ENCODE measurements around the gene IL11RA.
"Not testable (repeated sequence)": the region's sequence is repeated elsewhere in the genome, so short reads cannot be mapped to it uniquely, and the experiment has no call there.

Gene IL11RA

DNA sequence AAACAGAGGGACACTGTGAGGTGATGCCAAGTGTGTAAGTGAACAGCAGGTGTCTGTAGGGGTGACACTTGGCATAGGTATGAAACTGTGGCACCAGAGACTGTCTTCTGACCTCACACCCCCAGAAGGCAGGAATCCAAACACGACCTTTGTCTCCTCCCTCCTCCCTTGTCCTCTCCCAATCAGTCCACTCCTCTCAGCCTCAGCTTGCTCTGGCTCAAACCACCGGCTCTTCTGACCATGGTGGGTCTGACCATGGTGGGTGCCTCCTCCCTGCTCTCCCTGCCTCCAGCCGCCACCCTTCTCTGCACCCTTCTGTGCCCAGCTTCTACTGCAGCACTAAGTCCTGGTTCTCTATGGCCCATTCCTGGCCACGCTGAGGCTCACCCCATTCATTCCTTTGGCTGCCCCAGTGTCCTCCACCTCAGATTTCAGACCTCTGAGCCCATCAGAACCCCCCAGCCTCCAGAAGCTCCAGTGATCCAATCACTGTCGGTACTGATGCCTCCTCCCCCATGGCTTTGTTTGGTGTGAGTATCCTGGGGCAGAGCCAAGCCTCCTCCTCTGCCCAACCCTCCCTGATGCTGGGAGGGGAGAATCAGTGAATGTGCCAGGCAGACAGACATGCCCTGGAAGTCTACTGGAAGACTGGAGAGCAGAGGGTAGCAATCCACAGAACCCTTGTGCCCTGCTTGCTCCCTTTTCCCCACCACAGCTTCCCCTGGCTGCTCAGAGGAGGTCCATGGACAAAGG, 21.4 kb upstream of the IL11RA start:
- no peak for DNase-seq

DNA sequence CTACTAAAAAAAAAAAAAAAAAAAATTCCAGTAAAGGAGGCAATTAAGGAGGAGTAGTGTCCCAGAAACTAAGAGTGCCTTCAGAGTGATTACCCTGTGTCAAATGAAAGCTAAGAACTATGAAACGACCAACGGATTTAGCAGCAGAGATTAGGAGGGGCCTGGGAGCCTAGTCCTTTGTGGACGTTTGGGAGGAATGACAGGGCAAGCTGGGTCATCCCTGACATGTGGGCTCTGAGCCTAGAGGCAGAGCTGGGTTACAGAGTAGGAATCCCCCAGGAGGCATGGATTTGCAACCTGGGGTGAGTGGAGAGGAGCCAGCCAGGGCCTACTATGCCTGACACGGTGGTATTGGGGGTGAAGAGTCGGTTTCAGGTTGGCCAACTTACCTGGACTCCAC, 18.8 kb upstream of the IL11RA start:
- no peak for DNase-seq

DNA sequence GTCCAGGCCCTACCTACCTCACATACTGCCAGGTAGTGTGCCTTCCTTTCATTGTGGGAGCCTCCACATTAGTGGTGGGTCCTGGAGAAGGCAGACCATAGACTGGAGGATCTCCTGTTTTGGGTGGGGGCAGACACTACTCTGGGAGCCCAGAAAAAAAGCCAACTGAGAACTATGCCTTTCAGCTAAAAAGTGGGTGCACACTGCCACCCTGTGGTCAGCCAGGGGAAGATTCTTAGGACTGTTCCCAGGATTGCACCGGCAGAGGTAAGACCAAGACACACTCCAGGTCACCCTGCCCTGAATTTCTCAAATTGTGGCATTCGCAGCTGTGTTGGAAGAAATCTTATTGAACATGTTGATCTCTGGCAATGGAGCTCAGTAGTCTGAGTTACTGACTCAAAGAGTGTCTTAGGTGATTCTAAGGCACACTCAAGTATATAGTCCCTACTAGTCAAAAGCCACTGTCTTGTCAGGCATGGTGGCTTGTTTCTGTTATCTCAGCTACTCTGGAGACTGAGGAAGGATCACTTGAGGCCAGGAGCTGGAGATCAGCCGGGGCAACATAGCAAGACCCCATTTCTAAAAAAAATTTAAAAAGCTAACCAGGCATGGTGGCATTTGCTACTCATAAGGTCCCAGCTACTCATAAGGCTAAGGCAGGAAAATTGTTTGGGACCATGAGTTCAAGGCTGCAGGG, 18.0 kb upstream of the IL11RA start:
- peak; percentile 75 to 79 (median 78) for DNase-seq

DNA sequence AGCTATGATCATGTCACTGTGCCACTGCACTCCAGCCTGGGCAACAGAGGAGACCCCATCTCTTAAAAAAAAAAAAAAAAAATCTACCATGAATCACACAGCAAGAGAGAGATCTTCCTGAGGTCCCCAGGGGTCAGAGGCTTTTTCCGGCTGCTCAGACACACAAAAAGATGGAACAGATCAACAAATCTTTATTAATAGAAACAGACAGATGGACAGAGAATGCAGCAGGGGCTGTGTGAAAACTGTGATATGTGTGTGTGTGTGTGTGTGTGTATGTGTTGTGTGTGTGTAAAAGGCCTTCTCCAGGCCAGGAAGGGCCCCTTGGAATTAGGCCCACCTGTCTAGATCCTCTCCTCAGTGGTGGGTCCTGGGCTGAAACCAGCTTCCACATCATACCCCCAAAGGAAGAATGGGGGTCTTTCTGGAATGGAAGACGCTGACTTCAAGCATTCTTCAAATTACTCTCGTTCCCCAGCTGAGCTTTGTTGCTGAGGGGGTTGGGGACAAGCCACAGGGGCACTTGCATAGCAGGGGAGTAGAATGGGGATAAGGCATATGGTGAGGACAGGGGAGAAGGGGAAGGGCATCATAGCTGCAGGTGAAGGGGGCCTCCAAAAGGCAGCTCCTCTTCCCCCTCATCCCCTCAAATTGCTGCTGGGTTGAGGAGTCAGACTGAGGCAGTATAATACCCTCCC, 17.3 kb upstream of the IL11RA start:
- no peak for DNase-seq

DNA sequence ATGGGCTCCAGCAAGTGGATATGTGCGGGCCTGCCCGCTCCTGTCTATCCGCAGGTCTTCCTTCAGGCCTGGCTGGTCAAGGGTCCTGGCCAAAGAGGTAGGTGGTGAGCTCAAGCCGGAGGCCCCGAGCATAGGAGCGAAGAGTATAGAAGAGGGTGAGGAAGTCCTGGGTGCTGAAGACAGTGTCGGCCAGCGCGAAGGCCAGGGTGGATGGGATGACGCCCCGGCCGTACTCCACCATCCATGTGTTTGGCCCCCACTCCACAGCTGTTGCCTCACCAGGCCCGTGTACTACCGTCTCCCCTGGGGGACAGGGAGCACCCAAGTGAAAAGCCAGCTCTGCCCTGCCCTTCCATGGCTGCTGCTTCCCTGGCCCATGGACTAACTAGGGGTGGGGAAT, 16.4 kb upstream of the IL11RA start:
- DNase-seq = no peak

DNA sequence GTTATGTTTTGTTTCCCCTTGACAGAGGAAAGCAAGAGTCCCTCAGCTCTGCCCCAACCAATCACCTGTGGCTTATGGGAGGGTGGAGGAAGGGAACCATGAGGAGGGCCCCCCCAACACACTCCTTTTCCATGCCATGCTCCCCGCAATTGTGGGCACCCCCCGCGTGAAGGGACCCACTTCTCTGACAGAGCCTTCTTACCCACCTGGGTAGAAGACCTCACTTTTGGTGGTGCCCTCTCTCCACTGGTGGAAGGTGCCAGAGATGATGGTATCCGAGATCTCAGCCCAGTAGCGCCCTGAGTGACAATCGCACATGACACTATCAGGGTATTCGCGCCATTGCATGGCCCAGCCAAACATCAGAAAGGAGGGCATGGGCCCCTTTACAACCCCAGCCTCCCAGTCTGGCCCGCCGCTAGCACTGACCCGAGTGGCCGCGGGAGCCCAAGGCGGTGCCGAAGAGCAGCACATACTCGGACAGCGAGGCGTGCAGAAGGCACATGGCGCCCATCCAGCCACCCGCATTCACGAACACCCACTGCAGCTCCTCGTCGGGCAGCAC, 15.1 kb upstream of the IL11RA start:
- DNase-seq = no peak

DNA sequence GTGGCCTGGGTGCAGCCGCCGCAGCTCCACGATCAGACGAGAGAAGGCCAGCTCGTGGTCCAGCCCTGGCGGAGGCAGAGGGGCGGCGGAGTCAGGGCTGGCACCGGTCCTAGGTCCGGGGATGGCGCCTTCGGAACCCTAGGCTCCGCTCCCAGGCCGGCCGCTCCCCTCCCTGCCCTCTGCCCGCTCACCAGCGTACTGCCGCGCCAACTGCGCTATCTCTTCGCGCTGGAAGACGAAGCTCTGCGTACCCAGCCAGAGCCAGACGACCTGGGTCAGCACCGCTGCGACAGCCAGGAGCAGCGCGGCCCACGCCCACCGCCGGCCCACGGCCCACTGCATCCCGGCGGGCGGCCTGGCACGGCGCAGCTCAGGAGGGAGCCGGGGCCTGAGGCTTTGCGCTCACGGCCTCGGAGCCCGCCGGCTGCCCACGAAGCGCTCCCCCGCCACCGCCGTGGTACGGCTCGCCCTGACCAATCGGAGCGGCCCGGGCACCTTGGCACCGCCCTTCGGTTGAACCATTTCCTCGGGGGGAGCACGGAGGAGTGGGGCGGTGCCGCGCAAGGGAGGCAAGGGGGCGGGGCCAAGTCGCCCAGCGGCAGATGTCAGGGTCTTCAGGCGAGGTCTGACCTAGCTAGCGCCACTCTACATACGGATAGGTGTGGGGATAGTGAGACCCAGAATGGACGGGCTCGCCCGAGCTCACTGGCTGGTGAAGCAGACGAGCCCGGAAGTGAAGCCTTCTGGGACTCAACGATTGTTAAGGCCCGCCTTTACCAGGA, 14.4 kb upstream of the IL11RA start, which contains the start of gene SIGMAR1:
Gene SIGMAR1, minus strand, starts transcription at position 432 of the 782 bp plus-strand sequence. Its CDS starts 90 bp downstream, at position 342.
- DNase-seq = peak; percentile 94 to 98 (median 96)

DNA sequence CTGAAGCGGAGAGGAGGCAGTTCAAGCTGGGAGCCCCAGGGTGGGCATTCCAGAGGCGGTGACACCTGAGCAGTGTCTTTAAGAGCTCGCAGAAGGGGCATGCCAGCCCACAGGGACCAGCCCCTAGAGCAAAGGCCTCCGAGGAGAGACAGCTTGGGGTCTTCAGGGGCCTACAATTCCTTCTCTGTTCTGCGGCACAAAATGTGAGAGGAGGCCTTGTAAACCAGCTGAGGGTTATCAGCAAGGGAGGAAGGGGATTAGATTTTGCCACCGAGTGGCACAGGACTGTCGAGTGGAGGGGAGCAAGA, 13.9 kb upstream of the IL11RA start:
- no peak for DNase-seq

DNA sequence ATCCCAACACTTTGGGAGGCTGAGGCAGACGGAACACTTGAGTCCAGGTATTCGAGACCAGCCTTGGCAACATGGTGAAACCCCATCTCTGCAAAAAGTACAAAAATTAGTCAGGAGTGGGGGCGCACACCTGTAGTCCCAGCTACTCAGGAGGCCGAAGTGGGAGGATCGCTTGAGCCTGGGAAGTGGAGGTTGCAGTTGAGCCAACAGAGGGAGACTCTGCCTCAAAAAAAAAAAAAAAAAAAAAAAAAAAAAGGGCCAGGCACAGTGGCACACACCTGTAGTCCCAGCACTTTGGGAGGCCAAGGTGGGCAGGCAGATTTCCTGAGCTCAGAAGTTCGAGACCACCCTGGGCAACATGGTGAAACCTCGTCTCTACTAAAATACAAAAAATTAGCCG, 12.7 kb upstream of the IL11RA start:
- DNase-seq = not testable (repeated sequence)

DNA sequence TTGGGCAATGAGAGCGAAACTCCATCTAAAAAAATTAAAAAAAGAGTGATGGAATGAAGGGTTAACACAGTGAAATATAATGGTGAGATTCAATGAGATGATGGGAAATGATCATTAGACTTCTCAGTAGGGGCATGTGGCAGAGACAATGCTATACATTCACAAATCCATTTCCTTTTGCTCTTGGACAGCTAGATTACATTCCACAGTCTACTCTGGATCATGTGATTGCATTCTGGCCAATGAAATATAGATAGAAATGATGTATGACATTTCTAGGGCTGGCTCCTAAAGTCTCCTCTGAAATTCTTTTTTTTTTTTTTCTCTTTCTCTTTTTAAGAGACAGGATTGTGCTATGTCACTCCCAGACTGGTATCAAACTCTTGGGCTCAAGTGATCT, 9.3 kb upstream of the IL11RA start:
- no peak for DNase-seq

DNA sequence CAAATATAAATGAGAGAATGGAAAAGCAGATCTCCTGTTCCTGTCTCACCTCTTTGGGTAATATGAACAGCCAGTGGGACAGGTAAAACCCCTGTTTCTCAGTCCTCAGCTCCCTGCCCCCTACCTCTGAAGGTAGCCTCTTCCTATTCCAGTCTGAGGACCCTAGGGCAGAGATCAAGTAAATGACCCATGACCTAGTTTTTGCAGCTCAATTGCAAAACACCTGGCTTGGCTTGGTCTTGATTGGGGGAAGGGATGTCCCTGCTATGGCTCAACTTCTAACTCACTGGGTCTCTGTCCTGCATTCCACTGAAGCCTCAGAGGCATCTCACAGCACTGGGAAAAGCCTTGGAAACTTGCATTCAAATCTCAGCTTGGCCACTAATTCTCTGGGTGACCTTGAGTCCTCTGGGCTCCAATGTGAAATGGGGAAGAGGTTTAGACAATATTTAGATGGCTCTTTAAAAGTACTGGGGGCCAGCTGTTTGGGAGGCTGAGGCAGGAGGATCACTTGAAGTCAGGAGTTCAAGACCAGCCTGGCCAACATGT, 7.1 kb upstream of the IL11RA start:
- no peak for DNase-seq

DNA sequence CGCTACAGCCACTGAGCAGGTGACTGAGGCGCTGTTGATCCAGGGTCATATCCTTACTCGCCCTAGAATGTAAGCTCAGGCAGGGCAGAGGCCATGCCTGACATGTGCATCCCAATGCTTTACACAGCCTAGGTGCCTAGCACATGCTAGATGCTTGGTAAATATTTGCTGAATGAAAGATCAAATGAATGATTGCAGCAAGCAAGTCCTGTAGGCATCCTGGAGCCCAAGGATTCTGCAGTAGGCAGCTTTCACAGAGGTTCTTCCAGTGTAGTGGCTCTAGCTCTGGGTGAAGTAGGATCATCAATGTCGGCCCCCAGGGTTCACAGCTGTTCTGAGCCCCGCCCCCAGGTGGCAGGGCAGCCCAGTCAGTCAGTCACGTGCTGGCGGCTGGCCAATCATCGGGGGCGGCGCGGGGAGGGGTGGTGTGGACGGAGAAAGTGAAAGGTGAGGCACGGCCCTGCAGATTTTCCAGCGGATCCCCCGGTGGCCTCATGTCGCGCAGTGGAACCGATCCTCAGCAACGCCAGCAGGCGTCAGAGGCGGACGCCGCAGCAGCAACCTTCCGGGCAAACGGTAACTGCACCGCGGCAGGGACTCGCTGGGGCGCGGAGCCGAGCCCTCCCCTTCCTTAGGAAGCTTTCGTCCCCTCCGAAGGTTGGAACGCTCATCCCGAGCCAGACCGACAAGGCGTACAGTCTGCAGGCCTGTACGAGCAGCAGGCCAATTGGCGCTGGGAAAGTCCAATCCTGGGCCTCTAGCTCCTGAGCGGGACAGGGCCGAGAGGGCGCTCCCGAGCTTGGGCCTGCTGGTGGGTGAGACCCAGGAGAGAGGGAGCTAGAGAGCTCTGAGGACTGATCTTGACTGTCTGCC, 5.5 kb upstream of the IL11RA start, which contains the start of gene GALT:
Gene GALT, plus strand, starts transcription at position 465 of the 873 bp plus-strand sequence. Its CDS starts 30 bp downstream, at position 495.
- peak; percentile 90 to 95 (median 92) for DNase-seq

DNA sequence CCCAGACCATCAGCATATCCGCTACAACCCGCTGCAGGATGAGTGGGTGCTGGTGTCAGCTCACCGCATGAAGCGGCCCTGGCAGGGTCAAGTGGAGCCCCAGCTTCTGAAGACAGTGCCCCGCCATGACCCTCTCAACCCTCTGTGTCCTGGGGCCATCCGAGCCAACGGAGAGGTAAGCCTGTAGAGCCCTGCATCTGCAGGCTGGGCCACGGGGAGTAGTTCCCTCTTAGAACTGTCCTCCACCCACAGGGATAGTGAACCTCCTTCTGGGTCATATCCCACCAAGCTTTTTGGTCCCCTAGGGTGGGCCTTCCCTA, 4.9 kb upstream of the IL11RA start:
- DNase-seq = peak in 2 of 3 donors; percentile 30 to 32

DNA sequence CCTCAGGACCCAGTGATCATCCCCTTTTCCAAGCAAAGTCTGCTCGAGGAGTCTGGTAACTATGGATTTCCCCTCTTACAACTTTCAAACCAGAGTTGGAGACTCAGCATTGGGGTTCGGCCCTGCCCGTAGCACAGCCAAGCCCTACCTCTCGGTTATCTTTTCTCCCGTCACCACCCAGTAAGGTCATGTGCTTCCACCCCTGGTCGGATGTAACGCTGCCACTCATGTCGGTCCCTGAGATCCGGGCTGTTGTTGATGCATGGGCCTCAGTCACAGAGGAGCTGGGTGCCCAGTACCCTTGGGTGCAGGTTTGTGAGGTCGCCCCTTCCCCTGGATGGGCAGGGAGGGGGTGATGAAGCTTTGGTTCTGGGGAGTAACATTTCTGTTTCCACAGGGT, 4.3 kb upstream of the IL11RA start:
- no peak for DNase-seq

DNA sequence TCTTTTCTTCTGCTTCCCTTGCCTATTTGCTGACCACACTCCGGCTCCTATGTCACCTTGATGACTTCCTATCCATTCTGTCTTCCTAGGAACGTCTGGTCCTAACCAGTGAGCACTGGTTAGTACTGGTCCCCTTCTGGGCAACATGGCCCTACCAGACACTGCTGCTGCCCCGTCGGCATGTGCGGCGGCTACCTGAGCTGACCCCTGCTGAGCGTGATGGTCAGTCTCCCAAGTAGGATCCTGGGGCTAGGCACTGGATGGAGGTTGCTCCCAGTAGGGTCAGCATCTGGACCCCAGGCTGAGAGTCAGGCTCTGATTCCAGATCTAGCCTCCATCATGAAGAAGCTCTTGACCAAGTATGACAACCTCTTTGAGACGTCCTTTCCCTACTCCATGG, 3.3 kb upstream of the IL11RA start:
- no peak for DNase-seq

DNA sequence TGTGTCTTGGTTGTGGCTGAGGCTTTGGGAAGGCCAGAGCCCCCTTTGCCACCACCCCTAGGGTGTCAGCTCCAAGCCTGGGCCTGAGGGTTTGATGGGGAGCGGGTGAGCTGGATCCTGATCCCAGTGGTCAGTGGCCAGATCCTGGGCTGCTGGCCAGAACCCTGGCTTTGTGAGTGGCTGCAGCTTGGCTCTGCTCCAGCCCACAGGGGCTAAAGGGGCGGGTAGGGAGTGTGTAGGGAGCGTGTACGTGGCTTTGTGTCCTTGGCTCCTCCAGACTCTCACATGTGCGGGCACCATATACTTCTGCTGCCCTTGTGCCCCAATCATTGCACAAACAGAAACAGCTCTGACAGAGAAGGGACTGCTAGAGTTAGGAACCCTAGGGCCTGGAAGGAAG, 1.2 kb upstream of the IL11RA start:
- no peak for DNase-seq

DNA sequence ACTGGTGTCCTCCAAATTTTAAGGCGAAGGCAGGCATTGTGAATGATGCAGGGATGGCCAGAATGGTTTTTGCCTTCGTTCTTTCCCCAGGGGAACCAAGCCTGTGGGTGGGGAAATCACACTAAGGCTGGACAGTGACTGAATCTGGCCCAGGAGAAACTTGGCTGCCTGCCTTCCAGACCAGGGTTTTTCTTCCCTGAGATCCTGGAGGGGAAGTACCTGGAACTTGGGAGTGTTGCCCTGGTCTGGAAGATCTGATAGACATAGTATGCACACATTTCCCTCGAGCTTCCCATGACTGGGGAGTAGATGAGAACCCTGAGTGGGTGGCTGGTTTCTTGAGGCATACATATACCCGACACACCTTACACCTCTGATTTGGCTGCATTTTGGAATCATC, 664 bp upstream of the IL11RA start:
- DNase-seq = peak; percentile 54 to 73 (median 67)

DNA sequence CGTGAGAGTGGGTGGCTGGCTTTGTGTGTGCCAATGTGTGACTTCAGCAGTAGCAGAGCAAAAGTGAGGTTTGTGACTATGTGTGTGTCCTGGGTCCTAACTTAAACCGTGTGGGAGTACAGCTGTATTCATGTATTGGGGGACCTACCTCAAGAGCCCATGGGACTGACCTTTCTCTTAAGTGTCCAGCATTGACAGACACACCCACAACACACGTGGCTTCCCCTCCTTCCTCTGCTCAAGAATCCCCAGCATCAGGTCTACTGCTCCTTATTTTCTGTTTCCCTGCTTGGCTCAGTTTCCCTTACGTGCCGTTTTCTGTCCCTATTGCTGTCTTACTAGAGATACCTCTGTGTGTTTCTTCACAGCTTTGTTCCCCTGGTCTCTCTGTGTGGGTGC, 616 bp downstream of the IL11RA start:
- DNase-seq = no peak

DNA sequence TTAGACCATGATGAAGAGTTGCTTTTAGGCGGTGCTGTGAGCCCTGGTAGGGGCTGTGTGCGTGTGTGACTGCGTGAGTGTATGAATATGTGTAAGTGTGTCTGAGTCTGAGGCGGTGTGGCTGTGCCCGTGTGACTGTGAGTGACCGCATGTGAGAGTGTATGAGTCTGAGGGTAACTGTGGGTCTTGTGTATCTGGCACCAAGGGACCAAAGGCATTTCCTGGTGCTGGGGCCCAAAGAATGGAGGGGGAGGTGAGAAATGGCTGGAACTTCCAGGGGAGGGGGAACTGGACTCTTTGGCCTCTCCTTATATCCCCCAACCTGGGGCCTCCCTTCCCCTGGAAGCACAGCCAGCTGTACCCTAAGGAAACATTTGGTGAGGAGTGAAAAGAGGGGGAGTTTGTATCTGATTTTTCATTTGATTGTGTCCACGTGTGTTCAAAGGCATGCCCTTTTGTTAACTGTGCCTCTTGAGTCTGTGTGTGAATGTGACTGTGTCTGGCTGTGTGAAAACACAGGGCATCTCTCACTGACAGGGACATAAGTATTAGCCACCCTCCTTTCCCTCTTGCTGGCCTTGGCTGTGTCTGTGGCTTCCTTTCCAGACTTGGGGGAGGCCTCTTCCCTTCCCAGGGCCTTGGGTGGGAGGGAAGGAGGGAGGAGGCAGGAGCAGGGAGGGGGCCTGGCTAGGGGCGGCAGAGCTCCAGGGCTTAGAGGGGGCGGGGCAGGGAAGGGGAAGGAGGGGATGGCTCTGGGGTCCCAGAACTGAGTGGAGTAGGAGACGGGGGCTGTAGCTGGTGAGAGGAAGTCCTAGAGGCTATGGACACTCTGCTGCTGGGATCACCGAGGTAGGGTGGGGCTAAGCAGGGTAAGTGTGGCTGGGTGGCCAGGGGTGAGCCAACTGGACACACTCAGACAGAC, 1.4 kb downstream of the IL11RA start:
- DNase-seq = no peak

DNA sequence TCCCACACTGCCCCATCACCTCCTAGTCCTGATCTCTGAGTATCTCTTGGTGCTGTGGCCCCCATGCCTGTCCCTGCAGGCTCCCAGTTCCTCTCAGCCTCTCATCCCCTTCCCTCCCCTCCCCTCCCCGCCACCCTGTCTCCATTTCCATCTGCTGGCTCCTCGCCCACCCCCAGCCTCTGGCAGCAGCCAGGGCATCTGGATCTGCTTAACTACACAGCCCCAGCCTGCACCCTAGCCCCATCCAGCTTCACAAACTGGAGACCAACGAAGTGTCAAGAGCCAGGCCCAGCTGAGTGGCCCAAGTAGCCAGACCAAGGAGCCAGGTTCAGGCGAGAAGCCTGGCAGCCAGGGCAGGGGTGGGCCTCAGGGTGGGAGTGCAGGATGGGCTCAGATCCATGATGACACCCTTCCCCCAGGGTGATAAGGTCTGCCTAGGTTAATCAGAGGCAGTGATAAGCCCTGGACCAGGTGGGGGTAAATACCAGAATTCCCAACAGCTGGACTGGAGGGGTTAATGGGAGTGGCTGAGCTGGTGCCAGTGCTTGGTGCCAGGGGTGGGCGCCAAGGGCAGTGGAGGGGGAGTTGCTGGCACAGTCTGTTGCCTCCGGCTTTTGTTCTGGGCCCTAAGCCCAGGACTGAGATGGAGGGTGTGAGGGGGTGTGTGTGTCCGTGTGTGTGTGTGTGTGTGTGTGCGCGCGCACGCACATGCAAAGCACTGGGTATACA, 2.5 kb downstream of the IL11RA start:
- DNase-seq = no peak
